H1 (cell line): ENCODE data around the gene SNX32. TPM values are rescaled to one million over a fixed set of nuclear protein-coding genes. Genes with fewer than 3 reads are reported as not detected.

Source experiments
- CTCF ChIA-PET: fragments of 300-600 bp; sonication (Branson Sonifier 250); formaldehyde crosslinking; loops from one replicate; lab custom pipeline; 2021; ENCODE audit not compliant: partially characterized antibody; lab: Charles Lee
- POLR2A ChIA-PET: fragments of 300-600 bp; sonication (Branson Sonifier 250); formaldehyde crosslinking; loops from one replicate; lab custom pipeline; 2021; ENCODE audit warnings: inconsistent platforms; ENCODE audit not compliant: partially characterized antibody; lab: Charles Lee
- DNase-seq, 2 experiments: peaks; one replicate each; pipeline versions ENCODE4 v3.0.0 to v3.0.0-alpha.2; 2010 to 2022; ENCODE audit warnings: low spot score in 2 of 2, low read depth in 1 of 2, mixed read lengths in 1 of 2
- FAIRE-seq: peaks from 2 replicates; lab custom pipeline; 2011; peaks lifted over from hg19 to GRCh38; lab: Jason Lieb, UNC
- H2AFZ ChIP-seq: 2 replicates; pipeline ENCODE4 v1.8.1; 2012; ENCODE audit warnings: low read length, inconsistent platforms
- H2AK5ac ChIP-seq: 2 replicates; pipeline ENCODE4 v1.6.1; 2013; ENCODE audit warnings: low read depth, low read length
- H2BK120ac ChIP-seq: replicated peaks from 2 replicates; pipeline ENCODE3; 2013; ENCODE audit warnings: low read depth, low read length, inconsistent platforms
- H2BK12ac ChIP-seq: 2 replicates; pipeline ENCODE4 v1.6.1; 2013; ENCODE audit warnings: low read depth, low read length
- H2BK15ac ChIP-seq: 2 replicates; pipeline ENCODE4 v1.6.1; 2013; ENCODE audit warnings: low read length
- H2BK20ac ChIP-seq: 2 replicates; pipeline ENCODE4 v1.6.1; 2013; ENCODE audit warnings: low read length
- H2BK5ac ChIP-seq: 2 replicates; pipeline ENCODE4 v1.6.1; 2013; ENCODE audit warnings: low read depth, low read length
- H3K14ac ChIP-seq: 2 replicates; pipeline ENCODE4 v1.6.1; 2013; ENCODE audit warnings: inconsistent platforms; ENCODE audit not compliant: insufficient read length
- H3K18ac ChIP-seq: 2 replicates; pipeline ENCODE4 v1.6.1; 2013; ENCODE audit warnings: low read length; ENCODE audit errors: extremely low read depth
- H3K23ac ChIP-seq: 2 replicates; pipeline ENCODE4 v1.6.1; 2013; ENCODE audit warnings: inconsistent platforms; ENCODE audit not compliant: insufficient read length
- H3K23me2 ChIP-seq: 2 replicates; pipeline ENCODE4 v1.6.1; 2013; ENCODE audit warnings: low read depth, low read length
- H3K27ac ChIP-seq: 2 replicates; pipeline ENCODE4 v1.6.1; 2011; ENCODE audit warnings: low read depth, low read length, inconsistent platforms
- H3K27me3 ChIP-seq, 4 experiments: replicated peaks in 1 of 4; 1 replicate in 1 of 4; 2 replicates in 3 of 4; pipeline versions ENCODE4 v1.6.1 to v1.8.1; 2011 to 2013; ENCODE audit warnings: low read length in 3 of 4, mild to moderate bottlenecking in 3 of 4, inconsistent platforms in 2 of 4, mixed read lengths in 2 of 4, moderate library complexity in 1 of 4; ENCODE audit not compliant: control insufficient read depth in 3 of 4, insufficient read depth in 3 of 4; ENCODE audit errors: extremely low read depth in 1 of 4
- H3K36me3 ChIP-seq, 4 experiments: 2 replicates each; pipeline versions ENCODE4 v1.6.1 to v1.8.1; 2011 to 2013; ENCODE audit warnings: mild to moderate bottlenecking in 4 of 4, low read length in 3 of 4, moderate library complexity in 2 of 4, control low read depth in 1 of 4, inconsistent platforms in 1 of 4; ENCODE audit not compliant: insufficient read depth in 4 of 4, control insufficient read depth in 2 of 4
- H3K4ac ChIP-seq: replicated peaks from 2 replicates; pipeline ENCODE3; 2013; ENCODE audit warnings: low read length, low read depth, mixed read lengths, inconsistent platforms; ENCODE audit not compliant: insufficient read length
- H3K4me1 ChIP-seq, 4 experiments: replicated peaks in 1 of 4; 1 replicate in 1 of 4; 2 replicates in 3 of 4; pipeline versions ENCODE4 v1.6.1 to v1.8.1; 2011 to 2013; ENCODE audit warnings: low read length in 3 of 4, inconsistent platforms in 2 of 4, mixed read lengths in 1 of 4; ENCODE audit not compliant: insufficient read depth in 4 of 4, control insufficient read depth in 3 of 4
- H3K4me2 ChIP-seq, 2 experiments: 2 replicates each; pipeline versions ENCODE4 v1.6.1 to v1.8.1; 2011 to 2013; ENCODE audit warnings: low read depth in 2 of 2, low read length in 2 of 2, control low read depth in 1 of 2, inconsistent platforms in 1 of 2, mild to moderate bottlenecking in 1 of 2; ENCODE audit not compliant: insufficient read depth in 1 of 2
- H3K4me3 ChIP-seq, 4 experiments: fragments of 200-600, 300-600 bp in 1 of 4; sonication (generic), shearing (Covaris generic), sonication (Bioruptor Twin) in 1 of 4; 2 replicates each; pipeline versions ENCODE4 v1.5.1 to v1.8.1; 2011 to 2016; ENCODE audit warnings: low read length in 4 of 4, low read depth in 3 of 4, control low read depth in 2 of 4, inconsistent platforms in 2 of 4, mild to moderate bottlenecking in 2 of 4, mixed read lengths in 1 of 4, moderate library complexity in 1 of 4; ENCODE audit not compliant: insufficient read depth in 2 of 4; ENCODE audit errors: extremely low read depth in 1 of 4
- H3K56ac ChIP-seq: replicated peaks from 2 replicates; pipeline ENCODE3; 2013; ENCODE audit warnings: low read depth, mild to moderate bottlenecking, mixed read lengths, low read length, inconsistent platforms; ENCODE audit not compliant: insufficient read length
- H3K79me1 ChIP-seq: 2 replicates; pipeline ENCODE4 v1.6.1; 2013; ENCODE audit warnings: low read depth, low read length, control low read depth
- H3K79me2 ChIP-seq, 2 experiments: 2 replicates each; pipeline versions ENCODE4 v1.6.1 to v1.8.1; 2012 to 2013; ENCODE audit warnings: low read length in 2 of 2, mild to moderate bottlenecking in 2 of 2, inconsistent platforms in 1 of 2; ENCODE audit not compliant: insufficient read depth in 2 of 2, control insufficient read depth in 1 of 2
- H3K9ac ChIP-seq, 4 experiments: replicated peaks in 1 of 4; 1 replicate in 1 of 4; 2 replicates in 3 of 4; pipeline versions ENCODE4 v1.6.1 to v1.8.1; 2011 to 2013; ENCODE audit warnings: low read depth in 3 of 4, low read length in 3 of 4, control low read depth in 2 of 4, mild to moderate bottlenecking in 2 of 4, moderate library complexity in 2 of 4, inconsistent platforms in 1 of 4; ENCODE audit errors: extremely low read depth in 1 of 4
- H3K9me3 ChIP-seq, 2 experiments: 2 replicates each; pipeline versions ENCODE4 v1.6.1 to v1.8.1; 2012 to 2013; ENCODE audit warnings: mild to moderate bottlenecking in 2 of 2, moderate library complexity in 2 of 2, control low read depth in 1 of 2, inconsistent platforms in 1 of 2, low read depth in 1 of 2, low read length in 1 of 2, mixed read lengths in 1 of 2; ENCODE audit not compliant: insufficient read depth in 2 of 2
- H4K20me1 ChIP-seq, 2 experiments: replicated peaks in 1 of 2; 2 replicates each; pipeline versions ENCODE3 to v1.8.1; 2011 to 2013; ENCODE audit warnings: inconsistent platforms in 2 of 2, low read length in 2 of 2, mild to moderate bottlenecking in 1 of 2; ENCODE audit not compliant: insufficient read depth in 2 of 2, control insufficient read depth in 1 of 2
- H4K5ac ChIP-seq: 2 replicates; pipeline ENCODE4 v1.6.1; 2013; ENCODE audit warnings: low read length, low read depth, mixed read lengths, inconsistent platforms; ENCODE audit not compliant: insufficient read length
- H4K8ac ChIP-seq: 2 replicates; pipeline ENCODE4 v1.8.0; 2013; ENCODE audit warnings: mild to moderate bottlenecking, moderate library complexity, low read length, inconsistent platforms; ENCODE audit not compliant: insufficient read depth; ENCODE audit errors: extremely low read depth
- H4K91ac ChIP-seq: replicated peaks from 2 replicates; pipeline ENCODE3; 2013; ENCODE audit warnings: low read length, mixed read lengths, inconsistent platforms; ENCODE audit not compliant: insufficient read length
- EGR1 ChIP-seq: IDR thresholded peaks from 2 replicates; pipeline ENCODE4 v1.6.1; 2011; ENCODE audit warnings: low read depth, low read length, borderline replicate concordance
- EZH2 ChIP-seq: fragments of 200-600 bp; sonication (generic); IDR thresholded peaks from 2 replicates; pipeline ENCODE4 v1.7.1; 2012; ENCODE audit warnings: low read depth, mild to moderate bottlenecking, moderate library complexity, low read length, inconsistent platforms; ENCODE audit not compliant: severe bottlenecking
- HDAC2 ChIP-seq, 2 experiments: fragments of 300-600 bp in 1 of 2; sonication (generic) in 1 of 2; IDR thresholded peaks; 2 replicates each; pipeline ENCODE4 v1.6.1; 2011 to 2012; ENCODE audit warnings: low read depth in 2 of 2, low read length in 2 of 2, mild to moderate bottlenecking in 2 of 2, moderate library complexity in 2 of 2, borderline replicate concordance in 1 of 2, inconsistent platforms in 1 of 2
- KDM4A ChIP-seq: IDR thresholded peaks from one replicate; pipeline ENCODE4 v1.7.1; 2012; ENCODE audit warnings: low read depth, mild to moderate bottlenecking, moderate library complexity, low read length, inconsistent platforms; ENCODE audit not compliant: severe bottlenecking
- KDM5A ChIP-seq: fragments of 200-600 bp; IDR thresholded peaks from 2 replicates; pipeline ENCODE4 v1.7.1; 2012; ENCODE audit warnings: mild to moderate bottlenecking, low read length, inconsistent platforms, mixed read lengths
- MAFK ChIP-seq: IDR thresholded peaks from 2 replicates; pipeline ENCODE4 v1.6.1; 2012; ENCODE audit warnings: low read depth, mild to moderate bottlenecking, improper control_type of control experiment, low read length
- MAX ChIP-seq: IDR thresholded peaks from 2 replicates; pipeline ENCODE4 v1.6.1; 2012; ENCODE audit warnings: inconsistent platforms
- POU5F1 ChIP-seq: IDR thresholded peaks from 2 replicates; pipeline ENCODE4 v1.6.1; 2011; ENCODE audit warnings: low read depth, mild to moderate bottlenecking, low read length, moderate library complexity
- RXRA ChIP-seq: IDR thresholded peaks from 2 replicates; pipeline ENCODE4 v1.6.1; 2011; ENCODE audit warnings: low read depth, mild to moderate bottlenecking, low read length, moderate library complexity; ENCODE audit not compliant: insufficient read depth
- TEAD4 ChIP-seq: IDR thresholded peaks from 2 replicates; pipeline ENCODE4 v1.6.1; 2012; ENCODE audit warnings: low read depth, low read length, inconsistent platforms, mixed read lengths
- WGBS, 2 experiments: shearing (Covaris generic) in 1 of 2; methylation state at CpG; one replicate each; pipeline versions ENCODE4 v1.1.6 to v1.1.7; 2013 to 2015; ENCODE audit warnings: low lambda C conversion rate in 2 of 2, mixed read lengths in 2 of 2, inconsistent platforms in 1 of 2, low coverage in 1 of 2, missing lambda C conversion rate in 1 of 2; ENCODE audit not compliant: insufficient replicate concordance in 2 of 2, insufficient coverage in 1 of 2, insufficient read length in 1 of 2; ENCODE audit errors: extremely low coverage in 1 of 2, missing lambda C conversion rate in 1 of 2; 5-methylcytosine and 5-hydroxymethylcytosine counted together
- polyA plus RNA-seq, 7 experiments: library from polyadenylated mRNA; depleted of rRNA in 3 of 7; stranded (reverse) in 5 of 7; unstranded in 2 of 7; fragments of >200 nt in 5 of 7; fragments of 200-250 nt in 2 of 7; gene quantifications; 1 replicate in 5 of 7; 2 replicates in 1 of 7; 4 replicates in 1 of 7; pipeline versions ENCODE4 v1.2.1 to v1.2.3, GENCODE V29; 2011 to 2013; ENCODE audit warnings: missing spikeins in 2 of 7, mixed read lengths in 2 of 7
- total RNA-seq: library from RNA; stranded (reverse); fragmentation: NEBNext Ultra II Directional; extraction: Animal tissue kit (Norgen Biotek cat#: 25700); gene quantifications from 2 replicates; pipeline ENCODE4 v1.2.1, GENCODE V29; 2021
- TF ChIP-seq, protein P1 (sequence below): IDR thresholded peaks from 2 replicates; pipeline ENCODE4 v1.6.1; 2011; ENCODE audit warnings: low read depth, mild to moderate bottlenecking, low read length; ENCODE audit not compliant: insufficient read depth

Gene SNX32
- total and polyA plus RNA-seq, 2 of the 8 experiments (the other 6 are each of a cell fraction or from before 2014, with no cell fraction given), result 0.76 to 2.2 TPM

GRCh38 chr11:65862191-65862735 lies 28.5 kb downstream of the SNX32 start:
- Histone ChIP-seq H3K9ac (no peak overlapping the region), H2BK15ac (no peak overlapping the region), H3K56ac (no peak overlapping the region), H3K4me3 (no peak overlapping the region), H3K4me1 (peaks cover 0 to 10% (median 6%) of the 10 kb centered on the region in 4 experiments; a peak in 5 of 7 replicates), H4K8ac (no peak overlapping the region; the same call in 1 of the 2 replicates), H3K4me2 (no peak overlapping the region; a peak in 1 of 4 replicates), H3K14ac (no peak overlapping the region), H3K18ac (no peak overlapping the region), H3K36me3 (peaks cover 5 to 17% (median 14%) of the 10 kb centered on the region in 4 experiments), H2AFZ (no peak overlapping the region), H4K20me1 (no peaks in the 10 kb centered on the region), H3K9me3 (no peaks in the 10 kb centered on the region), H2BK120ac (no peak overlapping the region), H4K91ac (no peak overlapping the region), H2BK12ac (no peak overlapping the region), H2BK5ac (no peak overlapping the region), H3K27ac (no peak overlapping the region), H3K27me3 (no peaks in the 10 kb centered on the region), H4K5ac (no peak overlapping the region), H3K23me2 (peaks cover 16% of the 10 kb centered on the region), H2AK5ac (no peak overlapping the region), H3K23ac (no peak overlapping the region), H3K79me2 (peaks cover 0 to 8% of the 10 kb centered on the region in 2 experiments; a peak in 1 of 4 replicates), H3K4ac (no peak overlapping the region), H3K79me1 (no peaks in the 10 kb centered on the region; the same call in 1 of the 2 replicates), H2BK20ac (no peak overlapping the region)
- FAIRE-seq, result no peak
- ChIA-PET CTCF (interaction anchor here (1.3 to 9.9 kb wide), 6 partner anchors 10 to 46 kb away, joined by 4 to 191 read pairs (median 21); partner anchors contain the start of genes CCDC85B, CTSW, EFEMP2 and FIBP), POLR2A (interaction anchor here (38.3 to 39.7 kb wide), 2 partner anchors 6 to 13 kb away, joined by 1071 read pairs; partner anchors contain the start of genes CCDC85B, CFL1, CTSW and EFEMP2)
- TF ChIP-seq MAFK (no peak), RXRA (no peak), TEAD4 (no peak), EGR1 (no peak), MAX (no peak), KDM4A (no peak), POU5F1 (no peak), KDM5A (no peak), HDAC2 (IDR thresholded peaks at IDR 0.05; ENCODE audit: borderline replicate concordance in 1 of 2, low read depth in 2 of 2, low read length in 2 of 2) (no peak), EZH2 (no peak)
- TF ChIP-seq, protein P1, sequence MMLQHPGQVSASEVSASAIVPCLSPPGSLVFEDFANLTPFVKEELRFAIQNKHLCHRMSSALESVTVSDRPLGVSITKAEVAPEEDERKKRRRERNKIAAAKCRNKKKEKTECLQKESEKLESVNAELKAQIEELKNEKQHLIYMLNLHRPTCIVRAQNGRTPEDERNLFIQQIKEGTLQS, result no peak
- WGBS, 2 experiments, result 95% methylated on average over 4 of the region's 5 CpGs; no CpG with 5 or more reads in 1 of the 2 experiments
- DNase-seq, result no peak
